HCT116 (cell line): Measurements from ENCODE around the gene CHRNB2. TPM values are rescaled to one million over a fixed set of nuclear protein-coding genes. Genes with fewer than 3 reads are reported as not detected.

ENCODE experiments used
- ATAC-seq: fragments of 200-7000 bp; cut with Tn5 transposase; 2 replicates; pipeline ENCODE4 v1.9.1; 2020; ENCODE audit warnings: mild to moderate bottlenecking, moderate library complexity
- BruUV-seq: library from RNA; stranded (reverse); fragments of 400-500 nt; replicated peaks from 2 replicates; lab custom pipeline; 2021; lab: Mats Ljungman, UMichigan
- CTCF ChIA-PET: fragments of 300-600 bp; sonication (Branson Sonifier 250); formaldehyde crosslinking; loops from one replicate; lab custom pipeline; 2021; ENCODE audit warnings: antibody characterized with exemption; lab: Charles Lee
- POLR2A ChIA-PET: fragments of 300-600, 350-600 bp; sonication (Branson Sonifier 250); formaldehyde crosslinking; loops from one replicate; lab custom pipeline; 2021; ENCODE audit warnings: antibody characterized with exemption; lab: Charles Lee
- RAD21 ChIA-PET, 2 experiments: fragments of 300-600 bp; sonication (Branson Sonifier 250); formaldehyde crosslinking; loops; one replicate each; lab custom pipeline; 2023; ENCODE audit warnings: low total read pairs in 2 of 2; ENCODE audit not compliant: uncharacterized antibody in 2 of 2, unreplicated experiment in 2 of 2, low non-redundant PET in 1 of 2; lab: Charles Lee
- DNase-seq: peaks from one replicate; pipeline ENCODE4 v3.0.0-alpha.2; 2010; ENCODE audit warnings: low read depth, low spot score
- H2AFZ ChIP-seq: fragments of 200-600 bp; shearing (Covaris generic), sonication (generic); 2 replicates; pipeline ENCODE4 v1.6.1; 2017; ENCODE audit warnings: low read depth, mixed run types, mixed read lengths, antibody characterized with exemption, low read length; ENCODE audit not compliant: poor library complexity, severe bottlenecking
- H3K27ac ChIP-seq: 2 replicates; pipeline ENCODE4 v1.5.1; 2012; ENCODE audit warnings: low read depth, low read length
- H3K27me3 ChIP-seq: fragments of 200-600 bp; sonication (generic); 2 replicates; pipeline ENCODE4 v1.6.1; 2016; ENCODE audit warnings: mixed run types, low read length, mixed read lengths; ENCODE audit not compliant: insufficient read depth
- H3K36me3 ChIP-seq, 2 experiments: fragments of 200-500 bp in 1 of 2; fragments of 200-600 bp in 1 of 2; sonication (Bioruptor generic) in 1 of 2; sonication (generic) in 1 of 2; 2 replicates each; pipeline versions ENCODE4 v1.5.1 to v1.6.1; 2014 to 2016; ENCODE audit warnings: low read length in 2 of 2, inconsistent platforms in 1 of 2, mixed read lengths in 1 of 2, mixed run types in 1 of 2; ENCODE audit not compliant: insufficient read depth in 2 of 2, control insufficient read depth in 1 of 2
- H3K4me1 ChIP-seq, 2 experiments: fragments of 200-600 bp in 1 of 2; sonication (generic) in 1 of 2; 2 replicates each; pipeline versions ENCODE4 v1.5.1 to v1.6.1; 2012 to 2017; ENCODE audit warnings: low read length in 2 of 2, inconsistent platforms in 1 of 2, mild to moderate bottlenecking in 1 of 2, mixed read lengths in 1 of 2, mixed run types in 1 of 2, moderate library complexity in 1 of 2; ENCODE audit not compliant: insufficient read depth in 2 of 2, control insufficient read depth in 1 of 2
- H3K4me2 ChIP-seq: fragments of 200-600 bp; sonication (generic); 2 replicates; pipeline ENCODE4 v1.6.1; 2017; ENCODE audit warnings: mixed run types, low read length, mixed read lengths
- H3K4me3 ChIP-seq, 2 experiments: fragments of 200-600 bp in 1 of 2; sonication (generic) in 1 of 2; replicated peaks in 1 of 2; 2 replicates each; pipeline ENCODE4 v1.5.1; 2011 to 2016; ENCODE audit warnings: low read length in 2 of 2, control low read depth in 1 of 2, low read depth in 1 of 2, mild to moderate bottlenecking in 1 of 2, mixed read lengths in 1 of 2, mixed run types in 1 of 2
- H3K79me2 ChIP-seq: fragments of 200-600 bp; sonication (generic); 2 replicates; pipeline ENCODE4 v1.6.1; 2017; ENCODE audit warnings: mild to moderate bottlenecking, mixed run types, low read length, moderate library complexity, mixed read lengths; ENCODE audit not compliant: insufficient read depth
- H3K9ac ChIP-seq: fragments of 200-600 bp; sonication (generic); 2 replicates; pipeline ENCODE4 v1.6.1; 2016; ENCODE audit warnings: low read length, mixed read lengths
- H3K9me2 ChIP-seq: fragments of 200-600 bp; sonication (generic), shearing (Covaris generic); 2 replicates; pipeline ENCODE4 v1.6.1; 2017; ENCODE audit warnings: mixed run types, mild to moderate bottlenecking, moderate library complexity; ENCODE audit not compliant: insufficient read depth
- H3K9me3 ChIP-seq, 2 experiments: fragments of 200-500 bp in 1 of 2; fragments of 200-600 bp in 1 of 2; sonication (Bioruptor generic) in 1 of 2; sonication (generic) in 1 of 2; 2 replicates each; pipeline ENCODE4 v1.6.1; 2014 to 2017; ENCODE audit warnings: low read length in 2 of 2, mixed read lengths in 2 of 2, inconsistent platforms in 1 of 2, low read depth in 1 of 2, mild to moderate bottlenecking in 1 of 2, mixed run types in 1 of 2, moderate library complexity in 1 of 2; ENCODE audit not compliant: control insufficient read depth in 1 of 2, insufficient read depth in 1 of 2
- H4K20me1 ChIP-seq: fragments of 200-600 bp; sonication (generic), shearing (Covaris generic); 2 replicates; pipeline ENCODE4 v1.6.1; 2017; ENCODE audit warnings: mixed run types, mild to moderate bottlenecking, moderate library complexity; ENCODE audit not compliant: insufficient read depth
- ATF3 ChIP-seq: IDR thresholded peaks from 2 replicates; pipeline ENCODE4 v1.6.1; 2012
- CEBPB ChIP-seq: IDR thresholded peaks from 2 replicates; pipeline ENCODE4 v1.6.1; 2012; ENCODE audit warnings: low read depth
- CTCF ChIP-seq, 3 experiments: fragments of 200-600 bp in 1 of 3; sonication (generic) in 1 of 3; IDR thresholded peaks in 2 of 3; conservative IDR thresholded peaks in 1 of 3; 2 replicates each; pipeline ENCODE4 v1.5.1; 2012 to 2017; ENCODE audit warnings: low read depth in 2 of 3, low read length in 2 of 3, antibody characterized with exemption in 1 of 3, borderline replicate concordance in 1 of 3, control low read depth in 1 of 3, mild to moderate bottlenecking in 1 of 3, mixed read lengths in 1 of 3, mixed run types in 1 of 3, moderate library complexity in 1 of 3; ENCODE audit not compliant: insufficient read depth in 1 of 3
- EGR1 ChIP-seq: IDR thresholded peaks from 2 replicates; pipeline ENCODE4 v1.6.1; 2012; ENCODE audit warnings: low read depth
- ELF1 ChIP-seq: IDR thresholded peaks from 2 replicates; pipeline ENCODE4 v1.6.1; 2012; ENCODE audit warnings: low read depth, borderline replicate concordance
- EZH2 ChIP-seq: fragments of 200-600 bp; sonication (generic); IDR thresholded peaks from 2 replicates; pipeline ENCODE4 v1.6.1; 2017; ENCODE audit warnings: antibody characterized with exemption, mixed run types
- EZH2phosphoT487 ChIP-seq: fragments of 200-600 bp; IDR thresholded peaks from 2 replicates; pipeline ENCODE4 v1.6.1; 2018; ENCODE audit warnings: antibody characterized with exemption, borderline replicate concordance
- FOSL1 ChIP-seq: IDR thresholded peaks from 2 replicates; pipeline ENCODE4 v1.6.1; 2012; ENCODE audit warnings: low read depth
- JUND ChIP-seq: IDR thresholded peaks from 2 replicates; pipeline ENCODE4 v1.6.1; 2012
- REST ChIP-seq: IDR thresholded peaks from 2 replicates; pipeline ENCODE4 v1.6.1; 2012; ENCODE audit warnings: low read depth
- SRF ChIP-seq: IDR thresholded peaks from 2 replicates; pipeline ENCODE4 v1.6.1; 2012; ENCODE audit warnings: low read depth
- YY1 ChIP-seq: IDR thresholded peaks from 2 replicates; pipeline ENCODE4 v1.6.1; 2011; ENCODE audit warnings: low read length, low read depth, moderate library complexity, mild to moderate bottlenecking; ENCODE audit not compliant: insufficient replicate concordance; ENCODE audit errors: extremely low read depth
- ZFX ChIP-seq: fragments of 450-650 bp; IDR thresholded peaks from 2 replicates; pipeline ENCODE4 v1.6.1; 2017
- ZNF274 ChIP-seq: fragments of 200-500 bp; sonication (Bioruptor generic); IDR thresholded peaks from 2 replicates; pipeline ENCODE4 v1.6.1; 2014; ENCODE audit warnings: mild to moderate bottlenecking, low read depth, low read length, inconsistent platforms
- intact Hi-C: fragments of 100-400 bp; cut with micrococcal nuclease; formaldehyde crosslinking; loops from 2 replicates; pipeline ENCODE4 v1.10.0; 2022
- total RNA-seq: library from RNA; stranded (reverse); gene quantifications from one replicate; pipeline ENCODE4 v1.2.1, GENCODE V29; 2021; ENCODE audit not compliant: unreplicated experiment
- TF ChIP-seq, protein P1 (sequence below): IDR thresholded peaks from 2 replicates; pipeline ENCODE4 v1.6.1; 2011; ENCODE audit warnings: mild to moderate bottlenecking, low read length, moderate library complexity; ENCODE audit not compliant: insufficient replicate concordance; ENCODE audit errors: extremely low read depth

Gene CHRNB2
- total RNA-seq, 1 experiment from 2014 or later, result not detected

DNA sequence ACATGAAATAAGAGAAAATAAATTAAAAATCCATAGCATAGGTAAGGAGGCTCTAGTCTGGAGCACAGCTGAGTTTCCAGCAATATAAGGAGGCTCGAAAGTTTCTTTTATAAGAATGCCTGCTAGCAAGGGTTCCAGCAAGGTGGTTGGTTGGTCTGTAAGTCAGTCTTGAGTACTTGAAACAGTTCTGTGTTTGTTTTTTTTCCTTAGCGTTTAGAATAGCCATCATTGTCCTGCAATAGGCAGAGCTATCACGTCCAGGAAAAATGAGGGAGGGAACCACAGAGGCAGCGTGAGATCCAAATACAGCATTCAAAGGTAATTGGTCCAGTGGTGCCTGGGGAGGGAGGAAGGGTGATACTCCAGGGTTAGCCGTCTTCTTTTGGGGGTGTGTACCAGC, 17.5 kb upstream of the CHRNB2 start:
- POLR2A ChIA-PET, result no interaction called here
- RAD21 ChIA-PET, result no interaction called here
- CTCF ChIA-PET, result no interaction called here

More for the DNA sequence above, 17.5 kb upstream of the CHRNB2 start:
- Histone ChIP-seq H3K9me2 (no peaks in the 10 kb centered on the region), H3K9ac (no peak overlapping the region)
- TF ChIP-seq ZNF274, result no peak
- no peak for TF ChIP-seq CTCF (IDR thresholded peaks at IDR 0.05 in 2 of 3, conservative IDR thresholded peaks at IDR 0.05 in 1 of 3; ENCODE audit: borderline replicate concordance in 1 of 3, insufficient read depth in 1 of 3, low read depth in 2 of 3, low read length in 2 of 3)
- TF ChIP-seq REST, result no peak
- no peak for TF ChIP-seq YY1
- TF ChIP-seq ELF1, result no peak
- TF ChIP-seq JUND, result no peak
- no peak for TF ChIP-seq CEBPB
- TF ChIP-seq ATF3, result no peak
- TF ChIP-seq EGR1, result no peak
- TF ChIP-seq, protein P1, sequence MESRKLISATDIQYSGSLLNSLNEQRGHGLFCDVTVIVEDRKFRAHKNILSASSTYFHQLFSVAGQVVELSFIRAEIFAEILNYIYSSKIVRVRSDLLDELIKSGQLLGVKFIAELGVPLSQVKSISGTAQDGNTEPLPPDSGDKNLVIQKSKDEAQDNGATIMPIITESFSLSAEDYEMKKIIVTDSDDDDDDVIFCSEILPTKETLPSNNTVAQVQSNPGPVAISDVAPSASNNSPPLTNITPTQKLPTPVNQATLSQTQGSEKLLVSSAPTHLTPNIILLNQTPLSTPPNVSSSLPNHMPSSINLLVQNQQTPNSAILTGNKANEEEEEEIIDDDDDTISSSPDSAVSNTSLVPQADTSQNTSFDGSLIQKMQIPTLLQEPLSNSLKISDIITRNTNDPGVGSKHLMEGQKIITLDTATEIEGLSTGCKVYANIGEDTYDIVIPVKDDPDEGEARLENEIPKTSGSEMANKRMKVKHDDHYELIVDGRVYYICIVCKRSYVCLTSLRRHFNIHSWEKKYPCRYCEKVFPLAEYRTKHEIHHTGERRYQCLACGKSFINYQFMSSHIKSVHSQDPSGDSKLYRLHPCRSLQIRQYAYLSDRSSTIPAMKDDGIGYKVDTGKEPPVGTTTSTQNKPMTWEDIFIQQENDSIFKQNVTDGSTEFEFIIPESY, result no peak
- no peak for TF ChIP-seq SRF
- no peak for TF ChIP-seq EZH2
- no peak for TF ChIP-seq EZH2phosphoT487
- TF ChIP-seq FOSL1, result no peak
- TF ChIP-seq ZFX, result no peak
- TF ChIP-seq, all 23 proteins: peak for 0
- Histone ChIP-seq H3K36me3 (peaks cover 54 to 61% of the 10 kb centered on the region in 2 experiments), H3K4me3 (no peak overlapping the region), H4K20me1 (no peaks in the 10 kb centered on the region), H3K79me2 (no peaks in the 10 kb centered on the region; the same call in 1 of the 2 replicates), H3K4me1 (peaks cover 0 to 3% of the 10 kb centered on the region in 2 experiments; a peak in 1 of 4 replicates), H3K27ac (no peak overlapping the region), H3K4me2 (no peak overlapping the region), H2AFZ (no peak overlapping the region), H3K27me3 (no peaks in the 10 kb centered on the region), H3K9me3 (no peaks in the 10 kb centered on the region)
- intact Hi-C loops, result no loop called here
- DNase-seq, result no peak
- no TSS peak for BruUV-seq
- ATAC-seq, result no peak
